ENCODE results near the gene LIMS1. TPM values are rescaled to one million over a fixed set of nuclear protein-coding genes. Genes with fewer than 3 reads are reported as not detected.

LIMS1 gene
- total RNA-seq, 1 experiment from 2014 or later = 101 TPM

- Histone ChIP-seq H3K27me3 (ENCODE audit: control insufficient read depth, insufficient read depth, low read length) (no peaks in the 10 kb centered on the region), H3K4me1 (ENCODE audit: control insufficient read depth, insufficient read depth, low read length) (peaks cover 5% of the 10 kb centered on the region; the same call in 1 of the 2 replicates), H3K36me3 (ENCODE audit: control insufficient read depth, insufficient read depth, low read length) (no peaks in the 10 kb centered on the region), H3K9me3 (ENCODE audit: control insufficient read depth, insufficient read depth, low read depth, low read length) (no peaks in the 10 kb centered on the region), H3K4me3 (ENCODE audit: low read depth in 2 of 2, low read length in 2 of 2) (no peak overlapping the region), H3K27ac (ENCODE audit: low read length) (no peak overlapping the region)
- ChIA-PET POLR2A (no interaction called here), CTCF (no interaction called here)
- TF ChIP-seq REST (IDR thresholded peaks at IDR 0.05; ENCODE audit: insufficient read depth in 1 of 2, low read depth in 2 of 2, low read length in 1 of 2) = no peak
- TF ChIP-seq SIN3A (IDR thresholded peaks at IDR 0.05; ENCODE audit: borderline replicate concordance, insufficient read depth, low read depth, low read length) = no peak
- no peak for TF ChIP-seq POLR2AphosphoS5 (IDR thresholded peaks at IDR 0.05; ENCODE audit: low read depth, low read length)
- no peak for TF ChIP-seq CTCF (IDR thresholded peaks at IDR 0.05)
- TF ChIP-seq TCF7L2 (IDR thresholded peaks at IDR 0.05; ENCODE audit: low read depth, low read length) = no peak
- intact Hi-C loops (cut with micrococcal nuclease; ENCODE audit: unreplicated experiment) (no loop called here), in situ Hi-C loops (cut with HindIII; ENCODE audit: low pct_unique_long_range_greater_than_20kb, low sequenced_read_pairs) (loop anchor here (25.0 kb wide), 1 partner anchor 90 kb away; no protein-coding TSS in a partner anchor)
- DNase-seq (ENCODE audit: low read depth, low spot score) = no peak
- BruUV-seq (replicated peaks) = no TSS peak
- no peak for ATAC-seq
Observed at GRCh38 chr2:108552566-108552965, 18.3 kb downstream of the LIMS1 start.

GRCh38 chr2:108553209-108553919 is 19.1 kb downstream of the LIMS1 start:
- TF ChIP-seq POLR2AphosphoS5 (IDR thresholded peaks at IDR 0.05; ENCODE audit: low read depth, low read length) (no peak), SIN3A (IDR thresholded peaks at IDR 0.05; ENCODE audit: borderline replicate concordance, insufficient read depth, low read depth, low read length) (no peak), TCF7L2 (IDR thresholded peaks at IDR 0.05; ENCODE audit: low read depth, low read length) (no peak), CTCF (IDR thresholded peaks at IDR 0.05) (no peak), REST (IDR thresholded peaks at IDR 0.05; ENCODE audit: insufficient read depth in 1 of 2, low read depth in 2 of 2, low read length in 1 of 2) (no peak)
- ATAC-seq (no peak), DNase-seq (ENCODE audit: low read depth, low spot score) (no peak)
- no peaks in the 10 kb centered on the region for H3K27me3 ChIP-seq (ENCODE audit: control insufficient read depth, insufficient read depth, low read length)
- CTCF ChIA-PET = no interaction called here
- intact Hi-C loops (cut with micrococcal nuclease; ENCODE audit: unreplicated experiment) = no loop called here
- no peak overlapping the region for H3K27ac ChIP-seq (ENCODE audit: low read length)
- BruUV-seq (replicated peaks) = TSS peak; percentile 3
- POLR2A ChIA-PET = no interaction called here
- H3K4me3 ChIP-seq (ENCODE audit: low read depth in 2 of 2, low read length in 2 of 2) = no peak overlapping the region
- in situ Hi-C loops (cut with HindIII; ENCODE audit: low pct_unique_long_range_greater_than_20kb, low sequenced_read_pairs) = loop anchor here (25.0 kb wide), 1 partner anchor 91 kb away; no protein-coding TSS in a partner anchor
- H3K9me3 ChIP-seq (ENCODE audit: control insufficient read depth, insufficient read depth, low read depth, low read length) = no peaks in the 10 kb centered on the region
- H3K4me1 ChIP-seq (ENCODE audit: control insufficient read depth, insufficient read depth, low read length) = peaks cover 5% of the 10 kb centered on the region; the same call in 1 of the 2 replicates
- H3K36me3 ChIP-seq (ENCODE audit: control insufficient read depth, insufficient read depth, low read length) = no peaks in the 10 kb centered on the region
